ENCODE measurements around the gene NTRK1.

Gene NTRK1

GRCh38 chr1:156836892-156837291 is 23.8 kb upstream of the NTRK1 start:
- no peak for DNase-seq (ENCODE audit: low spot score)
- in situ Hi-C loops (cut with MboI; ENCODE audit: low sequenced_read_pairs, unreplicated experiment): no loop called here
- no peak for TF ChIP-seq CTCF (IDR thresholded peaks at IDR 0.05; ENCODE audit: borderline replicate concordance, control extremely low read depth, extremely low read depth, insufficient read depth, missing control alignments)

- in situ Hi-C loops (cut with MboI; ENCODE audit: low sequenced_read_pairs, unreplicated experiment): no loop called here
- peak; percentile 86 for TF ChIP-seq CTCF (IDR thresholded peaks at IDR 0.05; ENCODE audit: borderline replicate concordance, control extremely low read depth, extremely low read depth, insufficient read depth, missing control alignments)
- peak; percentile 80 for DNase-seq (ENCODE audit: low spot score)
Observed at GRCh38 chr1:156838972-156839371, 21.7 kb upstream of the NTRK1 start.

- TF ChIP-seq CTCF (IDR thresholded peaks at IDR 0.05; ENCODE audit: borderline replicate concordance, control extremely low read depth, extremely low read depth, insufficient read depth, missing control alignments): no peak
- no peak for DNase-seq (ENCODE audit: low spot score)
- in situ Hi-C loops (cut with MboI; ENCODE audit: low sequenced_read_pairs, unreplicated experiment): loop anchor here (5.0 kb wide), 1 partner anchor 53 kb away; the partner anchor contains the start of gene PEAR1
Observed at GRCh38 chr1:156839426-156840109, 21.1 kb upstream of the NTRK1 start.

GRCh38 chr1:156840186-156840897 is 20.3 kb upstream of the NTRK1 start:
- DNase-seq (ENCODE audit: low spot score): no peak
- in situ Hi-C loops (cut with MboI; ENCODE audit: low sequenced_read_pairs, unreplicated experiment): loop anchor here (5.0 kb wide), 1 partner anchor 52 kb away; the partner anchor contains the start of gene PEAR1

GRCh38 chr1:156840898-156841279 is 19.8 kb upstream of the NTRK1 start:
- TF ChIP-seq CTCF (IDR thresholded peaks at IDR 0.05; ENCODE audit: borderline replicate concordance, control extremely low read depth, extremely low read depth, insufficient read depth, missing control alignments): no peak
- DNase-seq (ENCODE audit: low spot score): no peak
- in situ Hi-C loops (cut with MboI; ENCODE audit: low sequenced_read_pairs, unreplicated experiment): loop anchor here (5.0 kb wide), 1 partner anchor 51 kb away; the partner anchor contains the start of gene PEAR1

More at GRCh38 chr1:156840186-156840897, 20.3 kb upstream of the NTRK1 start:
- no peak for TF ChIP-seq CTCF (IDR thresholded peaks at IDR 0.05; ENCODE audit: borderline replicate concordance, control extremely low read depth, extremely low read depth, insufficient read depth, missing control alignments)

GRCh38 chr1:156841295-156841855 is 19.3 kb upstream of the NTRK1 start:
- in situ Hi-C loops (cut with MboI; ENCODE audit: low sequenced_read_pairs, unreplicated experiment): loop anchor here (5.0 kb wide), 1 partner anchor 51 kb away; the partner anchor contains the start of gene PEAR1
- TF ChIP-seq CTCF (IDR thresholded peaks at IDR 0.05; ENCODE audit: borderline replicate concordance, control extremely low read depth, extremely low read depth, insufficient read depth, missing control alignments): no peak

More at GRCh38 chr1:156841295-156841855, 19.3 kb upstream of the NTRK1 start:
- DNase-seq (ENCODE audit: low spot score): peak; percentile 23
